Vagina (tissue), 2 donors: ENCODE results near the gene SCN5A. TPM values are rescaled to one million over a fixed set of nuclear protein-coding genes. Genes with fewer than 3 reads are reported as not detected.

ENCODE experiments used
- DNase-seq, 2 donors: peaks; one replicate each; pipeline ENCODE4 v3.0.0-alpha.2; 2017; ENCODE audit errors: extremely low spot score in 2 of 2
- H3K27ac ChIP-seq: fragments of 200-600 bp; sonication (generic); one replicate; pipeline ENCODE4 v1.5.1; 2019
- H3K27me3 ChIP-seq: fragments of 200-600 bp; sonication (generic); one replicate; pipeline ENCODE4 v1.5.1; 2019
- H3K36me3 ChIP-seq, 2 donors: fragments of 200-600 bp; sonication (generic); one replicate each; pipeline ENCODE4 v1.5.1; 2017 to 2019
- H3K4me1 ChIP-seq: fragments of 200-600 bp; sonication (generic); one replicate; pipeline ENCODE4 v1.5.1; 2019
- H3K4me3 ChIP-seq, 2 donors: fragments of 200-600 bp; sonication (generic); 1 replicate in 1 of 2; 2 replicates in 1 of 2; pipeline ENCODE4 v1.5.1; 2016 to 2019
- H3K9me3 ChIP-seq: fragments of 200-600 bp; sonication (generic); one replicate; pipeline ENCODE4 v1.5.1; 2019
- CTCF ChIP-seq, 3 experiments: fragments of 450-650 bp in 2 of 3; fragments of 200-600 bp in 1 of 3; sonication (generic) in 1 of 3; IDR thresholded peaks; one replicate each; pipeline ENCODE4 v1.5.1; 2017 to 2019; ENCODE audit warnings: antibody characterized with exemption in 3 of 3, mild to moderate bottlenecking in 2 of 3, moderate library complexity in 2 of 3
- POLR2A ChIP-seq, 2 donors: fragments of 450-650 bp; IDR thresholded peaks; one replicate each; pipeline ENCODE4 v1.6.1; 2017; ENCODE audit warnings: antibody characterized with exemption in 2 of 2, mild to moderate bottlenecking in 2 of 2, moderate library complexity in 2 of 2
- POLR2AphosphoS5 ChIP-seq, 2 donors: sonication (generic); formaldehyde crosslinking; IDR thresholded peaks; one replicate each; pipeline ENCODE4 v1.9.0; 2017; ENCODE audit warnings: antibody characterized with exemption in 2 of 2, mild to moderate bottlenecking in 2 of 2, low read depth in 1 of 2; ENCODE audit not compliant: insufficient read depth in 1 of 2
- intact Hi-C: fragments of 100-400 bp; cut with DNase I; formaldehyde crosslinking; loops from one replicate; pipeline ENCODE4 v1.15.1; 2023
- total RNA-seq: library from RNA; depleted of rRNA; stranded (reverse); fragments of >200 nt; gene quantifications from one replicate; pipeline ENCODE4 v1.2.3, GENCODE V29; 2016

SCN5A gene
- total RNA-seq, 1 donor from 2014 or later = 9.3 TPM

DNA sequence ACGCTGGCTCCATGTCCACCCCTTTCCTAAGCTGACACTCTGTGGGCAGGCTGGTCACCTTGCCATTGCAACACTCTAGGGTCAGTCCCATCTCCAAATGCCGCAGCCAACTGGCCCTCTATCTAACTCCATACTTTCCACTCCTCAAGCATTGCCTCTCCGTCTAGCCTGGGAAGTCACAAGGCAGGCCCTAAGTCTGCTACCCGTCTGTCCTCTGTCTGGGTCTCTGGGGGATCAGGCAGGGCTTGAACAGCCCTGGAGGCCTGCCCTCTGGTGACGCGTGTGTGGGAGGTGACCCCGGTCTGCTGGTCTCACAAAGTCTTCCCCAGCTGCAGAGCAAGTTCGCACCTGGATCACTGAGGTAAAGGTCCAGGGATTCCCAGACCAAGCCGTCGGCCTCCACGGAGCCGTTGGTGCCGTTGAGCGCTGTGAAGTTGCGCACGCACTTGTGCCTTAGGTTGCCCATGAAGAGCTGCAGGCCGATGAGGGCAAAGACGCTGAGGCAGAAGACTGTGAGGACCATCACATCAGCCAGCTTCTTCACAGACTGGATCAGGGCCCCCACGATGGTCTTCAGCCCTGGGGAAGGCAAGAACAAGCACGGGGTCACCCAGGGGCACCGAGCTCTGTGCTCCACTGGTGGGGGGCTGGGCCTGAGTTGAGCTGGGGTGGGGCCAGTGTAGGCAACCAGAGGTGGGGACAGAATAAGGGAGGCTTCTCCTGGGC lies 39.9 kb downstream of the SCN5A start:
- Histone ChIP-seq H3K36me3 (no peaks in the 10 kb centered on the region), H3K27me3 (no peaks in the 10 kb centered on the region), H3K9me3 (no peaks in the 10 kb centered on the region), H3K4me1 (no peaks in the 10 kb centered on the region), H3K27ac (no peak overlapping the region), H3K4me3 (no peak overlapping the region)
- TF ChIP-seq POLR2AphosphoS5 (IDR thresholded peaks at IDR 0.05; ENCODE audit: insufficient read depth in 1 of 2, low read depth in 1 of 2) (no peak), POLR2A (IDR thresholded peaks at IDR 0.05) (no peak), CTCF (IDR thresholded peaks at IDR 0.05) (no peak)
- DNase-seq = no peak
- intact Hi-C loops = no loop called here

- Histone ChIP-seq H3K36me3 (no peaks in the 10 kb centered on the region), H3K4me3 (no peak overlapping the region), H3K27ac (no peak overlapping the region), H3K27me3 (no peaks in the 10 kb centered on the region), H3K9me3 (no peaks in the 10 kb centered on the region), H3K4me1 (no peaks in the 10 kb centered on the region)
- intact Hi-C loops = no loop called here
- TF ChIP-seq CTCF (IDR thresholded peaks at IDR 0.05) = no peak
- no peak for TF ChIP-seq POLR2A (IDR thresholded peaks at IDR 0.05)
- no peak for TF ChIP-seq POLR2AphosphoS5 (IDR thresholded peaks at IDR 0.05; ENCODE audit: insufficient read depth in 1 of 2, low read depth in 1 of 2)
- no peak for DNase-seq
Measured at GRCh38 chr3:38608961-38609360, 40.5 kb downstream of the SCN5A start.

GRCh38 chr3:38608086-38608775 lies 41.3 kb downstream of the SCN5A start:
- TF ChIP-seq POLR2A (IDR thresholded peaks at IDR 0.05) (no peak), POLR2AphosphoS5 (IDR thresholded peaks at IDR 0.05; ENCODE audit: insufficient read depth in 1 of 2, low read depth in 1 of 2) (no peak), CTCF (IDR thresholded peaks at IDR 0.05) (no peak)
- intact Hi-C loops = no loop called here
- no peak for DNase-seq
- Histone ChIP-seq H3K4me3 (no peak overlapping the region), H3K36me3 (no peaks in the 10 kb centered on the region), H3K9me3 (no peaks in the 10 kb centered on the region), H3K27me3 (no peaks in the 10 kb centered on the region), H3K27ac (no peak overlapping the region), H3K4me1 (no peaks in the 10 kb centered on the region)

- no peak overlapping the region for H3K4me3 ChIP-seq
- H3K27ac ChIP-seq = no peak overlapping the region
- H3K27me3 ChIP-seq = no peaks in the 10 kb centered on the region
- H3K9me3 ChIP-seq = no peaks in the 10 kb centered on the region
- intact Hi-C loops = no loop called here
- no peaks in the 10 kb centered on the region for H3K4me1 ChIP-seq
- TF ChIP-seq CTCF (IDR thresholded peaks at IDR 0.05) (no peak), POLR2AphosphoS5 (IDR thresholded peaks at IDR 0.05; ENCODE audit: insufficient read depth in 1 of 2, low read depth in 1 of 2) (no peak), POLR2A (IDR thresholded peaks at IDR 0.05) (no peak)
- H3K36me3 ChIP-seq = no peaks in the 10 kb centered on the region
- no peak for DNase-seq
Measured at GRCh38 chr3:38606561-38606960, 42.9 kb downstream of the SCN5A start.

- Histone ChIP-seq H3K36me3 (no peaks in the 10 kb centered on the region), H3K27me3 (no peaks in the 10 kb centered on the region), H3K27ac (no peak overlapping the region), H3K4me3 (no peak overlapping the region), H3K9me3 (no peaks in the 10 kb centered on the region), H3K4me1 (no peaks in the 10 kb centered on the region)
- intact Hi-C loops = no loop called here
- DNase-seq = no peak
- TF ChIP-seq CTCF (IDR thresholded peaks at IDR 0.05) = no peak
- no peak for TF ChIP-seq POLR2A (IDR thresholded peaks at IDR 0.05)
- TF ChIP-seq POLR2AphosphoS5 (IDR thresholded peaks at IDR 0.05; ENCODE audit: insufficient read depth in 1 of 2, low read depth in 1 of 2) = no peak
Measured at GRCh38 chr3:38605981-38606380, 43.5 kb downstream of the SCN5A start.
